CD4-positive, alpha-beta T cell treated with Interleukin-1 beta for 1 hour (primary cell): Measurements from ENCODE around the gene CPSF2.
A peak's percentile ranks its signal among the peaks of the same experiment; 100 is the strongest.
"Not testable (repeated sequence)": the region's sequence is repeated elsewhere in the genome, so short reads cannot be mapped to it uniquely, and the experiment has no call there.

ENCODE experiments used
- DNase-seq, 2 donors: peaks; one replicate each; pipeline ENCODE4 v3.0.0-alpha.2; 2020 to 2022

The CPSF2 gene

DNA sequence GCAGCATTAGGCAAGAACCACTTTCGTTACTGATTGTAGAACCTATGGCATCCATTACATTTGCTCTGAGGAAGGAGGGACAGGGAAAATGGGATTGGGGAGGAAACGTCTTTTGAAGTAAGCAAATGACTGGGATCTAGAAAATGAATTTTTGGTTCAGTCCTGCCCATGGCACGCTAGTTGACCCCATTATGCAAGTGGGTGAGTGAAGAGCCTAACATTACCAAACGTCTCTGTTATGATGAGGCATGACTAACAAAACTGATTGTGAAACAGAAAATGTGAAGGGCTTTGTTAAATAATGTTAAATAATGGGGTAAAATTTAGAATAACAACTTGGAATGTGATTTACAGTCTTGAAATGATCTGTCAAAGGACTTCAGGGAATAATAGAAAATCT is 38.9 kb downstream of the CPSF2 start:
- peak in 1 of 2 donors; percentile 3 for DNase-seq

GRCh38 chr14:92161521-92161920 is 39.8 kb downstream of the CPSF2 start:
- no peak for DNase-seq

DNA sequence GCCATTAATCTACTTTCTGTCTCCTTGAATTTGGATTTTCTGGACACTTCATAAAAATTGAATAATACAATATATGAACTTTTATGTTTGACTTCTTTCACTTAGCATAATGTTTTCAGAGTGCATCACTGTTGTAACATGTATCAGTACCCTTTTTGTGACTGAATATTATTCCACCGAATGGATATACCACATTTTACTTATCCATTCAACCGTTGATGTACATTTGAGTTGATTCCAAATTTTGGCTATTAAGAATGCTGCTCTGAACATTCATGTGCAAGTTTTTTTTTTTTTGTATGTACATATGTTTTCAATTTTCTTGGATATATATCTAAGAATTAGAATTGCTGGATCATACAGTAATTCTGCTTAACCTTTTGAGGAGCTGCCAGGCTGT is 43.2 kb downstream of the CPSF2 start:
- no peak for DNase-seq

DNA sequence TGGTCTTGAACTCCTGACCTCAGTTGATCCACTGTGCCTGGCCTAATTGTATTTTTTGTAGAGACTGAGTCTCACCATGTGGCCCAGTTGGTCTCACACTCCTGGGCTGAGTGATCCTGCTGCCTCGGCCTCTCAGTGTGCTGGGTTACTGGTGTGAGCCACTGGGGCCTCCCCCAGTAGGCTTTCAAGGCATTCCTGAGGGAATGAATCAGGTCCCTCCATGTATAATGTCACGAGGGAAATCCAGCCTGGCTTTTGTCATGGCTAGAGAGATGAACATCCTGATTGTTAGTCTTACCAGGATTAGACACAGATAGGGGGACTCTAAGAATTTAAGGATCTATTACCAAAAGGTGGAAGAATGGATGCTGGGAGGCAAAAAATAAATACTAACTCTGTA is 51.9 kb downstream of the CPSF2 start:
- no peak for DNase-seq

- DNase-seq, result no peak
These were observed 54.0 kb downstream of the CPSF2 start for GRCh38 chr14:92175811-92176210.

- no peak for DNase-seq
These were observed 54.7 kb downstream of the CPSF2 start for GRCh38 chr14:92176476-92176875.

- DNase-seq, result not testable (repeated sequence)
These were observed 57.4 kb downstream of the CPSF2 start for GRCh38 chr14:92179178-92179577.

GRCh38 chr14:92185559-92185958 is 63.8 kb downstream of the CPSF2 start:
- no peak for DNase-seq

- not testable (repeated sequence) for DNase-seq
These were observed 65.8 kb downstream of the CPSF2 start for GRCh38 chr14:92187616-92188015.

GRCh38 chr14:92190768-92191167 is 69.0 kb downstream of the CPSF2 start:
- DNase-seq, result no peak

GRCh38 chr14:92198804-92199203 is 77.0 kb downstream of the CPSF2 start:
- no peak for DNase-seq

GRCh38 chr14:92199763-92200162 is 78.0 kb downstream of the CPSF2 start:
- no peak for DNase-seq

DNA sequence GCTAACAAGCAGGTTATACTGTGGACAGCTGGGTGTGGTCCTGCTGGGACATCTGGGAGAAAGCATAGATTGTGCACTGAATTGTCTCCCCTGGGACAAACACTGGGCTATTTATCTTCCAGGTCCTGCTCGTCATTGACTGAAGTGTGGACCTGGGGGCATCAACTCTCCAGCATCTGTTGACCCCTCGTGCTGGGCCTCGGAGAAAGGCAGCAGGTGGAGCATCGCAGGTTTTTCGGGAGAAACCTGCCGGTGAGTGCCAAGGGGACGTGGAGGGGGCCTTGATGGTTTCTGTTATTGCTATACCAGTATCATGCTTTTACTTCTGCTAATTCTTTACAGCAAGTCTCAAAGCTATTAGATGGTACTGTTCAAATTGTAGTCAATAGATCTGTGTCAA is 81.3 kb downstream of the CPSF2 start:
- DNase-seq, result no peak

GRCh38 chr14:92204792-92205191 is 83.0 kb downstream of the CPSF2 start:
- no peak for DNase-seq

DNA sequence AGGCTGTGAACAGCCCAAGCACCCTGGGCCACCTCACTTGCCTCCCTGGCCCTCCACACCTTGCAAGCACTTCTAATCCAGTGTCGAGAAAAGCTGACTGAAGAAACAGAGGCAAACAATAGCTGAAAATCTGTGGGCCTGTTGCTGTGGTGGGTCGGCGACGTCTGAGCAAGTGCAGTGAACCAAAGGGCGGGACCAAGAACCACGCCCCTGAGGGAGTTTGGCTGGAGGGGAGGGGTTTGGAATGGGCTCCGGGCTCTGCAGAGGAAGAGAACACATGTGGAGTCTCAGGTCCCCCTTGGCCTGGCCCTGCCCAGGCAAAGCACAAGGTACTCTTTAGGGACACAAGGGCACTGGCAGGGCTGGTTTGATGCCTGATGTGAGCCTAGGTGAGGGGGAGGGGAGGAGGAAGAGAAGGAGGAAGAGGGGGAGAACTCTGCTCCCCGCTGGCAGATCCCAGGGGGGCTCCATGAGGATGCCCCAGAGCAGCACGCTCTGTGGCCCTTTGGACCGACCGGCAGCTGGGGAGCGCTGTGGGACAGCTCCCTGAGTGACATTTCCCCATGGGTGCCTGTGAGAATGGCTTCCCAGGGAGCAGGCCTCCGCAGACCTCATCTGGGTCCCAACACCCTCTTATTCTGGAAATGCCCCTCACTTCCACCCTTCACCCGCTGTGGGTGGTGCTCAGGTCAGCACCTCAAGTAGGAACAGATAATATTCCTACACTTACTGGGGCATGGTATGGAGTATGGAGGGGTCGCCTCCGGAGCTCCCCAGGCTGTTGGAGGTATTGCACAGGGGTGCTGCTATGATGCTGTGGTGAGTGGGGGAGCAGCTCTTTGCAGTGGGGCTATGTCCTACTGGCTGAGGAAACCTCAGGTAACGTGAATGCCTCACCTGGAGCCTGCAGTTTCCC is 85.5 kb downstream of the CPSF2 start:
- no peak for DNase-seq

GRCh38 chr14:92207928-92208265 is 86.1 kb downstream of the CPSF2 start:
- no peak for DNase-seq

DNA sequence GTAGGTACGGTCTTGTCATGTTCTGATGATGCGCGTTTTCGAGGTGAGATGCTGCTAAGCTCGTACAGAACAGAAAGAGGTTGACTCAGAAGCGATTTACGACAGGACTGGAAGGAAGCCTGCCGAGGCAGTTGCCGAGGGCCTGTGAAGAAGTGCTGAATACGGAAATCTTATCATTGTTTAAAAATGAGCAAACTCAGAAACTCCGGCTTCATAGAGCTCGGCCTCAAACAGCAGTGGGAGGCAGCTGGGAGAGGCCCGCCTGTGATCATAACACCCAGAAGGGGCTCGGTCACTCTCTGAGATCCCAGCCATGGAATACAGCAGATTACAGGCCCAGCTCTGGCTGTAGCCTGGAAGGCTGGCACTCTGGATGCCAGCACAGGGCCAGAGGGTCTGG is 87.4 kb downstream of the CPSF2 start:
- no peak for DNase-seq

- DNase-seq, result not testable (repeated sequence)
These were observed 91.4 kb downstream of the CPSF2 start for GRCh38 chr14:92213125-92213524.

DNA sequence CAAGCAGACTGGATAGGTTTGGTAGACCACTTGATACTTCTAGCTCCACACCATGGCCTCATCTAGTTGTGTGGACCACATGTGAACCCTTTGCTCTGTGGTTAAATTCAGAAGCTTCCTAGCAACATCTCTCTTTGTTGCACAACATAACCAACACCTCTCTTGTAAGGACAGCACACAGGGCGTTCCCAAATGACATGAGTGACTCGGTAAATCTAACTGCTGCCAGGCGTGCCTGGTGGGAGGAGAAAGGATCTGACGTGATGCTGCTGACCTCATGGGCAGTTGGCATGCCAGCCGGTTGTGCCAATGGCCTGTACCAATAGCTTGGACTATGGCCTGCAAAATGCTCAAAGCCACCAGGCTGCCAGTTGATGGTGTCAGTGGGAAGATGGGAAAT is 93.8 kb downstream of the CPSF2 start:
- peak in 1 of 2 donors; percentile 61 for DNase-seq

DNA sequence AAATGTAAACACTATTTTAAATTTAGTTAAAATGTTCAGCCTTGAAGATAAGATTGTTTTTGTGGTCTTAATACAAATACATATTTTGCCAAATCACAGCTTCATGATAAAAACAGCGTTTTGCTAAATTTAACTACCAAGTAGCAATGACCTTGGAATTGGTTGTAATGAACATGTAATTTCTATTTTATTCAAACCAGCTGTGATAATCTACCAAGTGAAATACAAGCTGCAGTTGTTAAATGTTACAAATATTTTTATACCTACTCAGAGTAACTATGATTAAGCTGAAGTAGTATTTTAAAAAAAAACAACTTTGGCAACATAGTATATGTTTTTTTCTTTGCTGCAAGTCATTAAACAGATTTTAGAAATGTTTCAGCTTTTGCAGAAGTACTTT is 96.2 kb downstream of the CPSF2 start:
- DNase-seq, result no peak
